ENCODE measurements around the gene KRT77.

The KRT77 gene

DNA sequence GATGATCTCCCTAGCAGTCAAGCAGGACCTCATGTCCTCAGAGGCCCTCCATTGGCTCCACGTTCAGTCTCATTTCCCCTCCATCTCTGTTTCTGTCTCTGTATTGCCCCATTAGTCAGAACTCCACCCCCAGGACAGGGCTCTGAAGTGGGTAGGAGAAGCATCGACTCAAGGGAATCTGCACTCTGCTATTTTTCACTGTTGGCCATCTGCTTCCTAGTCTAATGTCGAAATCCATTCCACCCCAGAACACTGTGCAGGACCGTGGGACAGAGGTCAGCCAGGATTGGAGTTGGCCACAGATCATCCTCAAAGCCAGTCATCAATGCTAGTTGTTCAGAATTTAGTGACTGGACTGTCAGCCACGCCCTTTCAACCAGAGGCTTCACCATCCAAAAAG is 10.1 kb downstream of the KRT77 start:
- DNase-seq (ENCODE audit: low read depth in 4 of 4, low spot score in 1 of 4) = no peak

DNA sequence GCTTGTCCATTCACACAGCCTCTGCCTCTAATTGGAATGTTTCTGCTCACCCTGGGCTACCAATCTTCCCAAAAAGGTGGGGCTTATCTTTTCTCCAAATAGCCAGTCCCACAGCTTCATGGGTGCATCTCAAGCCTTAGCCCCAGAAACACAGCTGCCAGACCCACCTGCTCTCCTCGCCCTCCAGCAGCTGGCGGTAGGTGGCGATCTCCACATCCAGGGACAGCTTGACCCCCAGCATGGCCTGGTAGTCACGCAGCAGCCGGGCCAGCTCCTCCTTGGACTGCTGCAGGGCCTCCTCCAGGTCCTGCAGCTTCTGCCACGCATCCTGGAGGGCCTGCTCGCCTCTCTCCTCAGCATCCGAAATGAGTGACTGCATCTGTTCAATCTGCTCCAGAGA is 11.1 kb downstream of the KRT77 start:
- DNase-seq (ENCODE audit: low read depth in 4 of 4, low spot score in 1 of 4) = no peak

DNA sequence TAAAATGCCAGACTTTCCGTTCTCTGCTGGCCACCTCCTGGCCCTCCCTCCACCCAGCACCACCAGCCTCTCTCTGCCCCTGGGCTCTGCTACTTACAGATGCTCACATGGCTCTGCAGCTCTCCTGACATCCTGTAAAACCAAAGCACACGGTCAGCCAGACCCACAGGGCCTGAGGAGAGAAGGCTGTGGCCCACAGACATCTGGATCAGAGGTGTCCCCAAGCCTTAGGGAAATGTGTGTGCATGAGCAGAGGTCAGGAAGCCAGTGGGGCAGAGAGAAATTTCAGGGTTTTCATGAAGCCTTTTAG is 11.5 kb downstream of the KRT77 start:
- DNase-seq (ENCODE audit: low read depth in 4 of 4, low spot score in 1 of 4) = no peak

DNA sequence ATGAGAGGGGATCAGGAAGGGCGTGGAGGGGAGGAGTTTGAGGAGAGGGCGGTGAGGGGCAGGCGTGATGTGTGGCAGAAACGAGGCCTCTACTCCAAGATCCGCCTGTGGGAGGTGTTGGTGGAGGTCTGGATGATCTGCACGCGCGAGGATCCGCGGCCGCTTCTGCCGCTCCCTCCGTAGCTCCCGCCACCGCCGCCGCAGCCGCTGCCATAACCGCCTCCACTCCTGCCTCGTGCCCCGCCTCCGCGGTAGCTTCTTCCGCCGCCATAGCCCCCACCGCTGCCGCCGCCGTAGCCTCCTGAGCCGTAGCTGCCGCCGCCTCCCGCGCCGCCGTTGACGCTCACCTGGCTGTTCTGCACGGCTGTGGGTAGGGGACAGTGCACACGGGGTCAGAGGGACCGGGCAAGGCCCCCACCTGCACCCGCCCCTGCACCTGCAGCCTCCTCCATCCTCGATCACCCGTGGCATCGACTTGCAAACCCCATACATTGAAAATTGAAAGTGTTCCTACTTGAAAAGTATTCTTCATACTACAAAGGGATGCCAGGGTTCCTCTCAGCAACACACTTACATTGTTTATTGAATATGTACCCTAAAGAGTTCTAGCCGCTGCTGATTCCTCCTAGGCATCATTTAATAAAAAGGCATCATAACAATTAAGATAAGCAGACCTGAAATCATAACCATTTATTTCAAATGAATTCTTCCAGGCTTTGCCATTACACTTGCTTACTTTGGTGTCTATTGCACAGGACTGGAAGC is 12.1 kb downstream of the KRT77 start:
- DNase-seq (ENCODE audit: low read depth in 4 of 4, low spot score in 1 of 4) = peak; percentile 26 to 32 (median 29)

DNA sequence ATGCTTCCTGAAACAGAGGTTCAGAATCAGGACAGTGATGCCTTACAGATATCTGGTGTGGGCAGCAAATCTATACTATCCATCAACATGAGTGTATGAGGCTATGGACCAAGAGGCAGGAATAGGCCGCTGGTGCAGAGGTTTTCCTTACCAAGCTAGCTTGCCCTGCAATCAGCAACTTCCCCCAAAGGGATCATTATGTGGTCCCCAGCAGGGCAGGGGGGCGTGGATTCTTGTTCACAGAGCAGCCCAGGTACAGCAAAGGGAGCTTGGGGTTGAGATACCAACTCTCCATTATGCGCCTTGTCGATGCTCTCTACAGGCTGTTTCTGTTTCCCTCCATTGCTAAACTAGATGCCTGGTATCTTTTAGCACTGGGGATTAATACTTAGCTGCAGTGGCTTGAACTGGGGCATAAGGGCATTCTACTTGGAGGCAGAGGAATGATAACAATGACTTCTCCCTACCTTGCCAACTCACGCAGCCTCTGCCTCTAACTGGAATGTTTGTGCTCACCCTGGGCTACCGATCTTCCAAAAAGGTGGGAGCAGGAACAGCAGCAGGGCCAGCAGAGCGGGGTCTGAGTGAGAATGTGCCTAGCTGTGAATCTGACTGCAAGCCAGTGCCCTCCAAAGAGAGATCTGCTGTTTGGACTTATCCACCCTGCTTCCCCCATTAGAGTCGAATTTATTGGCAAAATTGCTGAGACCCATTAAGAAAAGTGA is 12.8 kb downstream of the KRT77 start:
- no peak for DNase-seq (ENCODE audit: low read depth in 4 of 4, low spot score in 1 of 4)

DNA sequence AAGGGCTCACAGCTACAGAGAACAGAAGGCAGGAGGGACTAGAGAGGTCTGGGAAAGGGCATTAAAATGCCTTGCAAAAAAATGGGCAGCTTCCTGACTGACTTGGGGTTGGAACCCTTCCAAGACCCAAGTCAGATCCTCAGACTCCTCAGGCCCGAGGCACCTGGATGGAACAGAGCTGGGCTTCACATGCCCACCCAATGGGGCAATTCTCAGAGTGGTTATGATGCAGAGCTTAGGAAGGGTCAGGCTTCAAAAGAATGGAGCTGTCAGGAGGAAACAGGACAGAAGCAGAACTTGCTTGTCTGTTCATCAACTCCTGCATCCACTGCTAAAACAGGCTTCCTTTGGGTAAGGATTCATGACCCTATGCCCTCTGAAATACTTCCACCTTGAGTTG is 13.4 kb downstream of the KRT77 start:
- no peak for DNase-seq (ENCODE audit: low read depth in 4 of 4, low spot score in 1 of 4)

- no peak for DNase-seq (ENCODE audit: low read depth in 4 of 4, low spot score in 1 of 4)
Observed at GRCh38 chr12:52689239-52689638, 14.1 kb downstream of the KRT77 start.

DNA sequence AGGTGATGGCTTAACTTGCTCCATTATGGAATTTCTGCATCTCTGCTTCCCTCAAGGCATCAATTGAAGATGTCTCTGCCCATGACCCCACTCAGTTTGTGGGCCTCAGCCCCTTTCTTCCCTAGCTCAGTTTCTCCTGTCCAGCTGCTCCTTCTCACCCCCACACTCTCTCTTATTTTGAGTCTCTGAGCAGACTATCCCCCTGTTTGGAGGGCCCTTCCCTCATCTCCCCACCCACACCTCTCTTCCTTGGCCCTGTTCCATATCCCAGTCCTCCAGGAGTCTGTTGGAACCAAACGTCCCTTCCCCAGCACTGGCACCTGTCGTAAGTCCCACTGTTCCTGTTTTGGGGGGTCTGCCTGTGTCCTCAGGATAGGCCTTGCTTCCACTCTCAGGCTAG is 14.8 kb downstream of the KRT77 start:
- DNase-seq (ENCODE audit: low read depth in 4 of 4, low spot score in 1 of 4) = no peak

- DNase-seq (ENCODE audit: low read depth in 4 of 4, low spot score in 1 of 4) = no peak
Observed at GRCh38 chr12:52687497-52688385, 15.6 kb downstream of the KRT77 start.

DNA sequence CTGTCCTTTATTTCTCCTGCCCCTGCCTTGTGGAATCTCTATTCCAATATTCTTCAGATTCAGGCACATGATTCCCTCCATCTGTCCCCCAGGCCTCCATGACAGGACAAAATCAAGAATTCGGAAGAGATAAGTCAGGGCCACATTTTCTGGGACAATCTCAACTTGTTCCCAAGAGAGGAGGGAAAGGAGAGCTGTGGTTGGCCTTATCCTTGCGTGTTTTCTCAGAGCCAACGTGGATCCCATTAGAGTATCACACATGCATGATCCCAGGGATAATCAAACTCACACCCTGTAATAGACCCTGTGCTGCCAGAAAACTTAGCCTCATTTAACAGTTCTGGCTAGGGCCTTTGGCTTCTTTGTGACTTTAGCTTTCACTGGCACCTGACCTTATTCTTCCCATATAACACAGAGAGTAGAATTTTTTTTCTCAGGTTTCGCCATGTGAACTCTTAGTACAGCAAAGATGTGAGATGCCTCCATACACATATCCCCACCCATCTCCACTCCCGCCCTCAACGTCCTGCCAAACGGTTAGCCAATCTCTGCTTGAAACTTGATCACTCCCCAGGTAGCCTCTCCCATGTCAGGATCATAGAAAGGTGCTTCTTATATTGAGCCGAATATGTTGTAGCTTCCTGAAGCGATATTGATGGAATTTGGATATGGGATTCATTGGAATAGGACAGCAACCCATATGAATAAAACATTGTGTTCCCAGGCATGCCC is 16.4 kb downstream of the KRT77 start:
- DNase-seq (ENCODE audit: low read depth in 4 of 4, low spot score in 1 of 4) = no peak

DNA sequence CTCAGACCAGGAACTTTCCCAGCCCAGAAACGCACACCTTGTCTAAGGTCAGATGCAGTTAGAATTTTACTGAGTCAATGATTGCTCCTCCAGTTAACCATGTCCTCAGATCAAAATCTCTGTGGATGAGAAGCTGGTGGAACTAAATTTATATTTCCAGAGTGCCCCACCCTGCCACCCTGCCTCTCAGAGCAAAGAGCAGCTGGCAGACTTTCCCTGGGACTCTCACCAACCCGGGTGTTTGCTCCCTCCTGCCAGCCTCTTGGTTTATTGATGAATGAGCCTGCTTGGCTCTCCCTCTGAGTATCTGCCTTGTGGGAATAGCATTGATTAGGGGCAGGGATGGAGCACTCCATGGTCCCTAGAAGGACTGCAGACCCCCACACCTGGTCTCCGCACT is 17.3 kb downstream of the KRT77 start:
- DNase-seq (ENCODE audit: low read depth in 4 of 4, low spot score in 1 of 4) = no peak

- no peak for DNase-seq (ENCODE audit: low read depth in 4 of 4, low spot score in 1 of 4)
Observed at GRCh38 chr12:52685406-52685890, 17.9 kb downstream of the KRT77 start.

GRCh38 chr12:52684431-52684830 is 18.9 kb downstream of the KRT77 start:
- no peak for DNase-seq (ENCODE audit: low read depth in 4 of 4, low spot score in 1 of 4)

DNA sequence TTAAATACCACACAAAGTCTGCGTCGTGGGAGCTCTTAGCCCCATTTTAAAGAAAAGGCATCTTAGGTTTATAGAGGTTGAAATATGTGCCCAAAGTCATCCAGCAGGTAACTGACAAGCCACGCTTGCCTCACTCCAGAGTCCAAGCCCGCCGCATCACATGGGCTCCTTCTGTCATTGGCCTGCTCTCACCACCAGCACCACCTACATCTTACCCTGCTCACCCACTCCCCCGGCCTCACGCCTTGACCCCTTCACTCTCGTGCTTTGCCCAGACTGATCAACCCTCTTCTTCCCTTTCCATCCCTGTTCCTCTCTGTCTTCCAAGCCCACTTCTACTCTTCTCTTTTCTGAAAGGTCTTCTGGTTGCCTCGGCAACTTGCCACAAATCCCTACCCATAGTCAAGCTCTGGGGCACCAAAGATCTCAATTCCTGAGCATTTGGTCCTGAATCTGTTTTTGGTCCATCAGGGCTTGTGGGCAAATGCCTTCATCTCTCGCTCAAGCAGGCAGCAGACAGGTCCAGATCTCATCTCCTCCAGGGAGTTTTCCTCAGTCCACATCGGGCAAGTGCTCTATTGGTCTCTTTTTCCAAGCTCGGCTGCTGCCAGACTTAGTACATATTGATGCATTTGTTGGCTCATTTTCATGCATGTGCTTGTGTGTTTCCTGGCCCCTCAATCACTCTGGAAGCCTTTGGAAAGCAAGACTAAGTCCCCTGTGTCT is 19.6 kb downstream of the KRT77 start:
- DNase-seq (ENCODE audit: low read depth in 4 of 4, low spot score in 1 of 4) = no peak

DNA sequence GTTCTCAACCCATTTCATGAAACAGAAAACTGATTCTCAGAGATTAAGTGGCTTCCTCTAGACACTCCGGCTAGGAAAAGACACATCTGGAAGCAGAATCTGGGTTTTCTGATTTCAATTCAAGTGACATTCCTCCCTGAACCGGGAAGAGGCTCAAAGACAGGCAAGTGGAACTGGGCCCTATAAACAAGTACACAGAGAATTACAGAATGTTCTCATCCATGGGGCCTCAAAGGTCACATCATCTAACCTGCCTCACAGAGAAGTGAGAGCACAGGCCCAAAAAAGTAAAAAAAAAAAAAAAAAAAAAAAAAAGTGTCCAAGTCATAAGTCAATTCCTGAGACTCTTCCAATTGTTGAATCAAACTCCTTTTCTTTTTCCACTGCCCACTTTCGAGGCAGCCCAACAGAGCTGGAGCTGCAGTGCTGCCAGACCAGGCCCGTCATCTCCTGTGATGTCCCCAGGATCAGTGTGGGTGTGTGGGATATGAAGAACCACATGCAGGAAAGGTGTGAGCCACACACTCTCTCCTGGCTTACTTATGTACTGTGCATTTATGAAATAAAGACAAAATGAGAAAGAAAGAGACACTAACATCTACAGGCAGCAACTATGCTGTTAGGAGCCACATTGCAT is 20.3 kb downstream of the KRT77 start:
- no peak for DNase-seq (ENCODE audit: low read depth in 4 of 4, low spot score in 1 of 4)

DNA sequence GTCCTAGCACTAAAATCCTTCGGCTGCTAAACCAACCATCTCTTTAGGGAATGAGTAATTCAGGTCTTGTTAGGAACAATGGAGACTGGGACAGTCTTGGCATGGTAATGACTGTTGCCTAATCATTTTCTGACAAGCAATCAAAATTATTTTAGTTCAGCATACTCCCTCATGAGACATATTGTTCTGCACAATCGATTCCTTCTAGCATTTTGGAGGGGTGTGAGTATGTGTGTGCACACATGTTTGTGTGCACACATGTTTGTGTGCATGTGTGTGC is 21.0 kb downstream of the KRT77 start:
- DNase-seq (ENCODE audit: low read depth in 4 of 4, low spot score in 1 of 4) = no peak

- DNase-seq (ENCODE audit: low read depth in 4 of 4, low spot score in 1 of 4) = peak in 1 of 4 experiments; percentile 2
Observed at GRCh38 chr12:52681526-52682380, 21.6 kb downstream of the KRT77 start.

DNA sequence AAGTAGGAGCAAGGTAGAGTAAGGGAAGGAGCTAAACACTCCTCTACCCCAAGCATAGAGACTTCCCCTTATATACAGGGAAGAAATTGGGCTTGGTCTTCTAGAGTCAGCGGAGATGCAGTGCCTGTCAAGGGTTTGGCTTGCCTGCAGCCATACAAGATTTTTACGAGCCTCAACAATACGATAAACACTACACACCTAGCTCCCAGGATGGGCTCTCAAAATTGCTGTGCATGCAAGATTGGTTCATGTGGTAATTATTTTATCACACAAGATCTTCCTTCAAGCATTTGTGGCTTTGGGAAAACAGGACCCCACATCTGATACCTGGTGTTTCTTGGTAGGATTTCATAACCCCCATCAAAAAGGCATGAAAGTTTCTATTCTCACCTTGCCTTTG is 23.0 kb downstream of the KRT77 start, which contains the start of gene KRT1:
Gene KRT1 (minus strand): TSS at position 45 of the 400 bp plus-strand sequence. CDS start 59 bp downstream, outside the sequence.
- DNase-seq (ENCODE audit: low read depth in 4 of 4, low spot score in 1 of 4) = no peak

DNA sequence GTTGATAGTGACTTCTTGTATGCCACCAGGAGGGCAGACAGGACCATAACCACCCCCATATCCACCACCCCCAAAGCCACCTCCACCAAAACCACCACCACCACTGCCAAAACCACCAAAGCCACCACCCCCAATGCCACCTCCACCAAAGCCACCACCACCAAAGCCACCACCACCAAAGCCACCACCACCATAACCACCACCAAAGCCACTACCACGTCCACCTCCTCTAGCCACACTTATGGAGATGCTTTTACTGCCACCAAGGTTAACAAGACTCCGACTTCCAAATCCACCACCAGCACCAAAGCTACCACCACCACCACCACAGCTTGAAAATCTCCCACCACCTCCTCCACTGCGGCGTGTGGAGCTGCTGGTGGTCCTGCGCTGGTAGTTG is 23.4 kb downstream of the KRT77 start:
- no peak for DNase-seq (ENCODE audit: low read depth in 4 of 4, low spot score in 1 of 4)

All from stimulated activated CD4-positive, alpha-beta T cell treated with anti-CD3 and anti-CD28 coated beads, Interleukin-1b, Interleukin-23, amount 100 ng/mL, for 24 hours (primary cell).